GM10847 (cell line): ENCODE results near the gene MYO15B.

Experiments used
- POLR2A ChIP-seq: IDR thresholded peaks from 2 replicates; pipeline ENCODE4 v1.6.1; 2011; ENCODE audit not compliant: insufficient read length; ENCODE audit errors: extremely low read depth

MYO15B gene

GRCh38 chr17:75622076-75622475 lies 34.5 kb downstream of the MYO15B start:
- TF ChIP-seq POLR2A, result no peak

- no peak for TF ChIP-seq POLR2A
These were observed 35.2 kb downstream of the MYO15B start for GRCh38 chr17:75622771-75623273.

GRCh38 chr17:75623386-75623785 lies 35.8 kb downstream of the MYO15B start:
- TF ChIP-seq POLR2A, result no peak

- no peak for TF ChIP-seq POLR2A
These were observed 36.4 kb downstream of the MYO15B start for GRCh38 chr17:75624021-75624420.

GRCh38 chr17:75624714-75625345 lies 37.2 kb downstream of the MYO15B start:
- no peak for TF ChIP-seq POLR2A

- no peak for TF ChIP-seq POLR2A
These were observed 38.4 kb downstream of the MYO15B start for GRCh38 chr17:75625813-75626486.

GRCh38 chr17:75626496-75627038 lies 39.0 kb downstream of the MYO15B start:
- no peak for TF ChIP-seq POLR2A

- no peak for TF ChIP-seq POLR2A
These were observed 39.5 kb downstream of the MYO15B start for GRCh38 chr17:75627094-75627493.

- TF ChIP-seq POLR2A, result no peak
These were observed 40.8 kb downstream of the MYO15B start for GRCh38 chr17:75628425-75628824.

- no peak for TF ChIP-seq POLR2A
These were observed 41.6 kb downstream of the MYO15B start for GRCh38 chr17:75629157-75629556.

GRCh38 chr17:75630071-75630917 lies 42.7 kb downstream of the MYO15B start:
- TF ChIP-seq POLR2A, result no peak

GRCh38 chr17:75631353-75631752 lies 43.8 kb downstream of the MYO15B start:
- no peak for TF ChIP-seq POLR2A

GRCh38 chr17:75632428-75632827 lies 44.8 kb downstream of the MYO15B start:
- no peak for TF ChIP-seq POLR2A

- no peak for TF ChIP-seq POLR2A
These were observed 45.4 kb downstream of the MYO15B start, which contains the start of gene SMIM5 for GRCh38 chr17:75632863-75633485. Gene SMIM5 (plus strand): TSS chr17:75633434. CDS start chr17:75640202, 6,768 bp downstream.

GRCh38 chr17:75633486-75634375 lies 46.1 kb downstream of the MYO15B start:
- TF ChIP-seq POLR2A, result no peak

- TF ChIP-seq POLR2A, result no peak
These were observed 46.8 kb downstream of the MYO15B start for GRCh38 chr17:75634376-75634740.
